Chondrocyte (in vitro differentiated cells): ENCODE measurements around the gene ZG16B. TPM values are rescaled to one million over a fixed set of nuclear protein-coding genes. Genes with fewer than 3 reads are reported as not detected.
A peak's percentile ranks its signal among the peaks of the same experiment; 100 is the strongest.

ENCODE experiments used
- DNase-seq: peaks from one replicate; pipeline ENCODE4 v3.0.0; 2021; ENCODE audit warnings: mixed read lengths, low spot score
- H3K27ac Mint-ChIP-seq: one replicate; pipeline ENCODE4 v1.8.0; 2021; ENCODE audit warnings: mild to moderate bottlenecking, moderate library complexity, mixed read lengths; ENCODE audit not compliant: unreplicated experiment
- H3K27me3 Mint-ChIP-seq: 2 replicates; pipeline ENCODE4 v1.8.0; 2021; ENCODE audit warnings: low read depth, mixed read lengths
- H3K36me3 Mint-ChIP-seq: 2 replicates; pipeline ENCODE4 v1.8.0; 2021; ENCODE audit warnings: low read depth, mixed read lengths
- H3K4me1 Mint-ChIP-seq: 2 replicates; pipeline ENCODE4 v1.8.0; 2021; ENCODE audit warnings: low read depth, mild to moderate bottlenecking, mixed read lengths
- H3K4me3 Mint-ChIP-seq: one replicate; pipeline ENCODE4 v1.8.0; 2021; ENCODE audit warnings: mild to moderate bottlenecking, moderate library complexity, mixed read lengths; ENCODE audit not compliant: unreplicated experiment
- H3K9me3 Mint-ChIP-seq: 2 replicates; pipeline ENCODE4 v1.8.0; 2021; ENCODE audit warnings: low read depth, mixed read lengths
- total RNA-seq: library from RNA; stranded (reverse); gene quantifications from 3 replicates; pipeline ENCODE4 v1.2.1, GENCODE V29; 2021
- TF ChIP-seq, protein P1 (sequence below): fragments of 200-600 bp; sonication (generic); IDR thresholded peaks from 2 replicates; pipeline ENCODE4 v1.5.0; 2021; ENCODE audit warnings: antibody characterized with exemption, mild to moderate bottlenecking, moderate library complexity

ZG16B gene
- total RNA-seq, 1 donor from 2014 or later: 2.1 TPM

GRCh38 chr16:2821487-2822157 is 8.5 kb upstream of the ZG16B start:
- TF ChIP-seq, protein P1, sequence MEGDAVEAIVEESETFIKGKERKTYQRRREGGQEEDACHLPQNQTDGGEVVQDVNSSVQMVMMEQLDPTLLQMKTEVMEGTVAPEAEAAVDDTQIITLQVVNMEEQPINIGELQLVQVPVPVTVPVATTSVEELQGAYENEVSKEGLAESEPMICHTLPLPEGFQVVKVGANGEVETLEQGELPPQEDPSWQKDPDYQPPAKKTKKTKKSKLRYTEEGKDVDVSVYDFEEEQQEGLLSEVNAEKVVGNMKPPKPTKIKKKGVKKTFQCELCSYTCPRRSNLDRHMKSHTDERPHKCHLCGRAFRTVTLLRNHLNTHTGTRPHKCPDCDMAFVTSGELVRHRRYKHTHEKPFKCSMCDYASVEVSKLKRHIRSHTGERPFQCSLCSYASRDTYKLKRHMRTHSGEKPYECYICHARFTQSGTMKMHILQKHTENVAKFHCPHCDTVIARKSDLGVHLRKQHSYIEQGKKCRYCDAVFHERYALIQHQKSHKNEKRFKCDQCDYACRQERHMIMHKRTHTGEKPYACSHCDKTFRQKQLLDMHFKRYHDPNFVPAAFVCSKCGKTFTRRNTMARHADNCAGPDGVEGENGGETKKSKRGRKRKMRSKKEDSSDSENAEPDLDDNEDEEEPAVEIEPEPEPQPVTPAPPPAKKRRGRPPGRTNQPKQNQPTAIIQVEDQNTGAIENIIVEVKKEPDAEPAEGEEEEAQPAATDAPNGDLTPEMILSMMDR: no peak
- Mint-ChIP-seq H3K4me3 (no peak overlapping the region), H3K4me1 (no peaks in the 10 kb centered on the region), H3K27me3 (peaks cover 13% of the 10 kb centered on the region), H3K36me3 (no peaks in the 10 kb centered on the region), H3K9me3 (no peaks in the 10 kb centered on the region), H3K27ac (no peak overlapping the region)
- DNase-seq: no peak

GRCh38 chr16:2822158-2822495 is 8.0 kb upstream of the ZG16B start:
- no peak overlapping the region for H3K27ac Mint-ChIP-seq
- H3K27me3 Mint-ChIP-seq: peaks cover 13% of the 10 kb centered on the region
- H3K36me3 Mint-ChIP-seq: no peaks in the 10 kb centered on the region
- no peaks in the 10 kb centered on the region for H3K4me1 Mint-ChIP-seq
- DNase-seq: no peak
- H3K9me3 Mint-ChIP-seq: no peaks in the 10 kb centered on the region
- H3K4me3 Mint-ChIP-seq: no peak overlapping the region
- TF ChIP-seq, protein P1: no peak

DNA sequence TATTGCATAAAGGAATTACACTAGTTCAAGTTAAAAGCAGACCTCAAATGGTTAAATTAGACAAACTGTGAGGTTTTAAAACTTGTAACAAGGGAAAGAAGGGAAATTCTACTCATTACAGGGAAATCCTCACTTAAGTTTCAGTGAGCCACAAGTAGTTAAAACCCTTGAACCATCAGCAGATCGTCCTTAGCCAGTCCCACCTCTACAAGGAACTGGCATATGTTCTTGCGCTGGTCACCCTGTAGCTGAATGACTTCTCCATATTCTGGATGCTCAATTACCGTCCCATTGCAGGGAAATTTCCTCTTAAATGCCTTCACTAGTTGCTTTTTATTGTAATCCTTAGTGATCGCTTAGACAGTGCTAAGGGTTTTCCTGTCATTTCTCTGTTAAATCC is 7.6 kb upstream of the ZG16B start:
- Mint-ChIP-seq H3K9me3 (no peaks in the 10 kb centered on the region), H3K4me1 (no peaks in the 10 kb centered on the region), H3K27me3 (peaks cover 13% of the 10 kb centered on the region), H3K36me3 (no peaks in the 10 kb centered on the region), H3K27ac (no peak overlapping the region), H3K4me3 (no peak overlapping the region)
- no peak for DNase-seq
- TF ChIP-seq, protein P1: no peak

DNA sequence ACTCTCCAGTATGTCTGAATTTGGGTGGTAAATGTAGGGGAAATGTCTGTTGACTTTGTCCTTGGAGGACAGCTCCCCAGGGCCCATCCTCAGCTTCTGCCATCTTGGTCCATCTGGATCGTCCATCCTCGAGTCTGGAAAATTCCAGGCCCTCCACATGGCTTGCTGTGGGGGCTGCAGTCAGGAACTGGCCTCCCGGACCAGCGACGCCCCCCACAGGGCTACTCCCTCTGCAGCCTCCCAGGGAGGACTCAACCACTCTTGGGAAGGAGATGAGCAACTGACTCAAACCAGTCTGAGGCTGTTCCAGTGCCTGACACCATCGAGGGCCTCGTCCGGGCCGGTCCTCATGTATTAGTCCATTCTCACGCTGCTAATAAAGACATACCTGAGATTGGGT is 5.5 kb upstream of the ZG16B start:
- Mint-ChIP-seq H3K4me1 (no peaks in the 10 kb centered on the region), H3K27me3 (peaks cover 13% of the 10 kb centered on the region), H3K27ac (no peak overlapping the region), H3K4me3 (no peak overlapping the region), H3K36me3 (no peaks in the 10 kb centered on the region), H3K9me3 (no peaks in the 10 kb centered on the region)
- DNase-seq: no peak
- TF ChIP-seq, protein P1: no peak

- Mint-ChIP-seq H3K27me3 (peaks cover 13% of the 10 kb centered on the region), H3K4me3 (no peak overlapping the region), H3K9me3 (no peaks in the 10 kb centered on the region), H3K4me1 (no peaks in the 10 kb centered on the region), H3K27ac (no peak overlapping the region), H3K36me3 (no peaks in the 10 kb centered on the region)
- TF ChIP-seq, protein P1: no peak
- peak; percentile 52 for DNase-seq
These were observed 4.9 kb upstream of the ZG16B start for GRCh38 chr16:2825049-2825742.
